ENCODE measurements around the gene ACTN3. TPM values are rescaled to one million over a fixed set of nuclear protein-coding genes. Genes with fewer than 3 reads are reported as not detected.

Gene ACTN3
- total RNA-seq, 1 donor from 2014 or later = 2.0 TPM

DNA sequence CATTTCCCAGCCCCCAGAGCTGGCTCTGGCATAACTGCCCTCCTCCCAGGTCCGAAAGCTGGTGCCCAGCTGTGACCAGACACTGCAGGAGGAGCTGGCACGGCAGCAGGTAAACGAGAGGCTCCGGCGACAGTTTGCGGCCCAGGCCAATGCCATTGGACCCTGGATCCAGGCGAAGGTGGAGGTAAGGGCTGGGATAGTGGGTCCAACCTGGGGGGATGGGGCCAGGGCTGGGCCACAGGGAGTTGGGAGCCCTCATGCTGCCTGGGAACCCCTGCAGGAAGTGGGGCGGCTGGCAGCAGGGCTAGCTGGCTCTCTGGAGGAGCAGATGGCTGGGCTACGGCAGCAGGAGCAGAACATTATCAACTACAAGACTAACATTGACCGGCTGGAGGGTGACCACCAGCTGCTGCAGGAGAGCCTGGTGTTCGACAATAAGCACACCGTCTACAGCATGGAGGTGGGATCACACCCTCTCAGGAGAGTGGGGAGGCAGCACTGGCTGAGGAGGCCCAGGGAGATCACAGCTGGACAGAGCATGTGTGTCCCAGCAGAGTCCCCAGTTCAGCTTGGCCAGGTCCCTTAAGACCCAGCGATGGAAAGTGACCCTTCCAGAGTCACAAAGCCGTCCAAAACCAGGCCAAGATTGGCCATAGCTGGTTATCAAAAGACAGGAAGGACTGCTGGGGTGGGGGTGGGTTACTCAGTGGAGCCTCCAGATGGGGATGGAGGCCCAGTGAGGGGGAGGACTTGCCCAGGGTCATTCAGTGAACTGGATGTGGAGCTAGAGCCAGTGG is 14.7 kb downstream of the ACTN3 start:
- Mint-ChIP-seq H3K36me3 (ENCODE audit: unreplicated experiment) (no peaks in the 10 kb centered on the region), H3K27me3 (ENCODE audit: unreplicated experiment) (peaks cover 8% of the 10 kb centered on the region), H3K4me1 (ENCODE audit: low read depth, unreplicated experiment) (peaks cover 6% of the 10 kb centered on the region), H3K9me3 (ENCODE audit: unreplicated experiment) (peaks cover 10% of the 10 kb centered on the region), H3K27ac (ENCODE audit: unreplicated experiment) (peak overlapping the region; percentile 93), H3K4me3 (ENCODE audit: unreplicated experiment) (peak overlapping the region; percentile 59)
- TF ChIP-seq, protein P1, sequence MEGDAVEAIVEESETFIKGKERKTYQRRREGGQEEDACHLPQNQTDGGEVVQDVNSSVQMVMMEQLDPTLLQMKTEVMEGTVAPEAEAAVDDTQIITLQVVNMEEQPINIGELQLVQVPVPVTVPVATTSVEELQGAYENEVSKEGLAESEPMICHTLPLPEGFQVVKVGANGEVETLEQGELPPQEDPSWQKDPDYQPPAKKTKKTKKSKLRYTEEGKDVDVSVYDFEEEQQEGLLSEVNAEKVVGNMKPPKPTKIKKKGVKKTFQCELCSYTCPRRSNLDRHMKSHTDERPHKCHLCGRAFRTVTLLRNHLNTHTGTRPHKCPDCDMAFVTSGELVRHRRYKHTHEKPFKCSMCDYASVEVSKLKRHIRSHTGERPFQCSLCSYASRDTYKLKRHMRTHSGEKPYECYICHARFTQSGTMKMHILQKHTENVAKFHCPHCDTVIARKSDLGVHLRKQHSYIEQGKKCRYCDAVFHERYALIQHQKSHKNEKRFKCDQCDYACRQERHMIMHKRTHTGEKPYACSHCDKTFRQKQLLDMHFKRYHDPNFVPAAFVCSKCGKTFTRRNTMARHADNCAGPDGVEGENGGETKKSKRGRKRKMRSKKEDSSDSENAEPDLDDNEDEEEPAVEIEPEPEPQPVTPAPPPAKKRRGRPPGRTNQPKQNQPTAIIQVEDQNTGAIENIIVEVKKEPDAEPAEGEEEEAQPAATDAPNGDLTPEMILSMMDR (IDR thresholded peaks at IDR 0.05; ENCODE audit: partially characterized antibody, unreplicated experiment) = no peak
- DNase-seq = peak; percentile 54

DNA sequence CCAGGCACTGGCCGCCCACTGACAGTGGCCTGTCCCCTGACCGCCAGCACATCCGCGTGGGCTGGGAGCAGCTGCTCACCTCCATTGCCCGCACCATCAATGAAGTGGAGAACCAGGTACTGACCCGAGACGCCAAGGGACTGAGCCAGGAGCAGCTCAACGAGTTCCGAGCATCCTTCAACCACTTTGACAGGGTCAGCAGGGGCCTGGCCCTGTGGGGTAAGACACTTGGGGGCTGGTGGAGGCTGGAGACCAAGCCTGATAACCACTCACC is 15.2 kb downstream of the ACTN3 start:
- Mint-ChIP-seq H3K36me3 (ENCODE audit: unreplicated experiment) (no peaks in the 10 kb centered on the region), H3K4me3 (ENCODE audit: unreplicated experiment) (no peak overlapping the region), H3K27ac (ENCODE audit: unreplicated experiment) (no peak overlapping the region), H3K27me3 (ENCODE audit: unreplicated experiment) (peaks cover 8% of the 10 kb centered on the region), H3K4me1 (ENCODE audit: low read depth, unreplicated experiment) (peaks cover 6% of the 10 kb centered on the region), H3K9me3 (ENCODE audit: unreplicated experiment) (peaks cover 10% of the 10 kb centered on the region)
- DNase-seq = no peak
- TF ChIP-seq, protein P1 (IDR thresholded peaks at IDR 0.05; ENCODE audit: partially characterized antibody, unreplicated experiment) = no peak

- Mint-ChIP-seq H3K36me3 (ENCODE audit: unreplicated experiment) (no peaks in the 10 kb centered on the region), H3K27ac (ENCODE audit: unreplicated experiment) (no peak overlapping the region), H3K9me3 (ENCODE audit: unreplicated experiment) (peaks cover 11% of the 10 kb centered on the region), H3K4me3 (ENCODE audit: unreplicated experiment) (no peak overlapping the region), H3K27me3 (ENCODE audit: unreplicated experiment) (peaks cover 8% of the 10 kb centered on the region), H3K4me1 (ENCODE audit: low read depth, unreplicated experiment) (peaks cover 6% of the 10 kb centered on the region)
- TF ChIP-seq, protein P1 (IDR thresholded peaks at IDR 0.05; ENCODE audit: partially characterized antibody, unreplicated experiment) = no peak
- no peak for DNase-seq
Measured at GRCh38 chr11:66562275-66562674, 15.6 kb downstream of the ACTN3 start.

- Mint-ChIP-seq H3K4me3 (ENCODE audit: unreplicated experiment) (no peak overlapping the region), H3K27ac (ENCODE audit: unreplicated experiment) (no peak overlapping the region), H3K9me3 (ENCODE audit: unreplicated experiment) (peaks cover 12% of the 10 kb centered on the region), H3K4me1 (ENCODE audit: low read depth, unreplicated experiment) (peaks cover 6% of the 10 kb centered on the region), H3K27me3 (ENCODE audit: unreplicated experiment) (peaks cover 8% of the 10 kb centered on the region), H3K36me3 (ENCODE audit: unreplicated experiment) (no peaks in the 10 kb centered on the region)
- no peak for DNase-seq
- TF ChIP-seq, protein P1 (IDR thresholded peaks at IDR 0.05; ENCODE audit: partially characterized antibody, unreplicated experiment) = no peak
Measured at GRCh38 chr11:66562907-66563583, 16.3 kb downstream of the ACTN3 start.

- DNase-seq = no peak
- Mint-ChIP-seq H3K36me3 (ENCODE audit: unreplicated experiment) (no peaks in the 10 kb centered on the region), H3K4me1 (ENCODE audit: low read depth, unreplicated experiment) (peaks cover 6% of the 10 kb centered on the region), H3K27me3 (ENCODE audit: unreplicated experiment) (peaks cover 8% of the 10 kb centered on the region), H3K27ac (ENCODE audit: unreplicated experiment) (no peak overlapping the region), H3K4me3 (ENCODE audit: unreplicated experiment) (no peak overlapping the region), H3K9me3 (ENCODE audit: unreplicated experiment) (peaks cover 9% of the 10 kb centered on the region)
- TF ChIP-seq, protein P1 (IDR thresholded peaks at IDR 0.05; ENCODE audit: partially characterized antibody, unreplicated experiment) = no peak
Measured at GRCh38 chr11:66563832-66564231, 17.1 kb downstream of the ACTN3 start.
